K562 (cell line): ENCODE data around the gene C6orf89. TPM values are rescaled to one million over a fixed set of nuclear protein-coding genes. Genes with fewer than 3 reads are reported as not detected.

Experiments
- CBFA2T3 ChIP-seq: fragments of 450-650 bp; IDR thresholded peaks from 2 replicates; pipeline ENCODE4 v1.6.1; 2017
- E2F4 ChIP-seq: sonication (generic); formaldehyde crosslinking; IDR thresholded peaks from 2 replicates; pipeline ENCODE4 v1.8.0; 2022; ENCODE audit warnings: mild to moderate bottlenecking, low read depth, missing genetic modification reagents
- E2F6 ChIP-seq, 2 experiments: IDR thresholded peaks; 2 replicates each; pipeline ENCODE4 v1.6.1; 2011; ENCODE audit warnings: borderline replicate concordance in 1 of 2, control low read depth in 1 of 2, low read depth in 1 of 2, low read length in 1 of 2, mild to moderate bottlenecking in 1 of 2, mixed read lengths in 1 of 2, moderate library complexity in 1 of 2; ENCODE audit not compliant: insufficient read depth in 1 of 2, insufficient read length in 1 of 2, poor library complexity in 1 of 2, severe bottlenecking in 1 of 2; ENCODE audit errors: extremely low read depth in 1 of 2
- FOSL1 ChIP-seq: fragments of 200-800 bp; sonication (Bioruptor generic); conservative IDR thresholded peaks from 2 replicates; pipeline ENCODE4 v1.6.1; 2016; ENCODE audit warnings: missing genetic modification characterization, missing compliant biosample characterization
- GATA2 ChIP-seq: sonication (generic); formaldehyde crosslinking; IDR thresholded peaks from 2 replicates; pipeline ENCODE4 v1.4.0; 2020; ENCODE audit warnings: mild to moderate bottlenecking, missing genetic modification reagents
- GTF2A2 ChIP-seq: IDR thresholded peaks from 2 replicates; pipeline ENCODE4 v1.6.1; 2016; ENCODE audit warnings: mild to moderate bottlenecking, missing genetic modification characterization, missing compliant biosample characterization
- HES1 ChIP-seq: fragments of 450-650 bp; IDR thresholded peaks from 2 replicates; pipeline ENCODE4 v1.6.1; 2016; ENCODE audit warnings: low read depth, mild to moderate bottlenecking, moderate library complexity
- HINFP ChIP-seq: fragments of 450-650 bp; conservative IDR thresholded peaks from 2 replicates; pipeline ENCODE4 v1.6.1; 2016; ENCODE audit warnings: missing genetic modification characterization, low read depth, mild to moderate bottlenecking, control low read depth, missing compliant biosample characterization
- LEF1 ChIP-seq: fragments of 450-650 bp; IDR thresholded peaks from 2 replicates; pipeline ENCODE4 v1.6.1; 2016; ENCODE audit warnings: mild to moderate bottlenecking
- MAFG ChIP-seq: fragments of 450-650 bp; conservative IDR thresholded peaks from 2 replicates; pipeline ENCODE4 v1.6.1; 2016; ENCODE audit warnings: missing genetic modification characterization, missing compliant biosample characterization
- MITF ChIP-seq: IDR thresholded peaks from 2 replicates; pipeline ENCODE4 v1.6.1; 2014; ENCODE audit warnings: antibody characterized with exemption
- PHF8 ChIP-seq: fragments of 200-600 bp; sonication (generic); IDR thresholded peaks from 2 replicates; pipeline ENCODE4 v1.6.1; 2012; ENCODE audit warnings: mixed run types, mild to moderate bottlenecking, inconsistent platforms, low read length, moderate library complexity, borderline replicate concordance
- RBFOX2 ChIP-seq: fragments of 200-400 bp; formaldehyde crosslinking; IDR thresholded peaks from 2 replicates; pipeline ENCODE4 v1.6.1; 2017; ENCODE audit warnings: low read depth, mild to moderate bottlenecking, low read length, moderate library complexity
- SRSF7 ChIP-seq: fragments of 200-400 bp; formaldehyde crosslinking; optimal IDR thresholded peaks from 2 replicates; pipeline ENCODE3; 2017; ENCODE audit warnings: mild to moderate bottlenecking, low read depth, low read length
- TAL1 ChIP-seq: fragments of 450-650 bp; IDR thresholded peaks from 2 replicates; pipeline ENCODE4 v1.6.1; 2016; ENCODE audit warnings: mild to moderate bottlenecking
- VEZF1 ChIP-seq: fragments of 200-800 bp; sonication (Bioruptor generic); IDR thresholded peaks from 2 replicates; pipeline ENCODE4 v1.6.1; 2017; ENCODE audit warnings: missing genetic modification characterization, missing compliant biosample characterization
- ZNF24 ChIP-seq: fragments of 450-650 bp; IDR thresholded peaks from 2 replicates; pipeline ENCODE4 v1.6.1; 2016
- ZNF282 ChIP-seq: sonication (generic); formaldehyde crosslinking; IDR thresholded peaks from 2 replicates; pipeline ENCODE4 v1.8.1; 2023; ENCODE audit warnings: missing genetic modification reagents
- ZNF511 ChIP-seq: sonication (generic); formaldehyde crosslinking; IDR thresholded peaks from 2 replicates; pipeline ENCODE4 v1.8.0; 2022; ENCODE audit warnings: mild to moderate bottlenecking, missing genetic modification reagents
- polyA plus RNA-seq, 8 experiments: library from polyadenylated mRNA; depleted of rRNA in 4 of 8; stranded (reverse) in 5 of 8; unstranded in 3 of 8; fragments of >200 nt; fragmentation: Nextera tagmentation in 2 of 8; fragmentation: Illumina TruSeq in 1 of 8; extraction: Ambion mirVana in 2 of 8; extraction: Trizol in 1 of 8; gene quantifications; 2 replicates each; pipeline versions ENCODE4 v1.2.1 to v1.2.3, GENCODE V29; 2011 to 2014; ENCODE audit warnings: inconsistent platforms in 1 of 8, missing spikeins in 1 of 8
- total RNA-seq, 7 experiments: library from RNA; depleted of rRNA in 6 of 7; stranded (reverse); fragments of >200 nt in 6 of 7; fragmentation: Illumina TruSeq in 2 of 7; extraction: Trizol in 2 of 7; gene quantifications; 2 replicates each; pipeline versions ENCODE4 v1.2.1 to v1.2.3, GENCODE V29; 2011 to 2021; ENCODE audit warnings: low replicate concordance in 1 of 7

C6orf89 gene
- total and polyA plus RNA-seq, 9 of the 15 experiments (the other 6 are each of a cell fraction or from before 2014, with no cell fraction given), result 35.2 to 111 (median 58.5) TPM

- TF ChIP-seq HINFP (tag) (peak; percentile 37; the same call in 1 of the 2 replicates), GATA2 (CRISPR knock-in tag) (peak; percentile 81), CBFA2T3 (peak; percentile 95), HES1 (no peak), ZNF24 (no peak), MITF (no peak), SRSF7 (no peak), E2F4 (CRISPR knock-in tag) (no peak), RBFOX2 (0 out of 2 replicates have a peak, but pooled peaks have one; percentile 22), PHF8 (peak; percentile 12; the same call in 1 of the 2 replicates), MAFG (no peak), VEZF1 (peak; percentile 46), ZNF282 (CRISPR knock-in tag) (no peak), FOSL1 (tag) (no peak), GTF2A2 (no peak), LEF1 (peak; percentile 96), ZNF511 (CRISPR knock-in tag) (no peak), E2F6 (IDR thresholded peaks at IDR 0.05; ENCODE audit: borderline replicate concordance in 1 of 2, extremely low read depth in 1 of 2, insufficient read depth in 1 of 2, insufficient read length in 1 of 2, low read depth in 1 of 2, low read length in 1 of 2, poor library complexity in 1 of 2, severe bottlenecking in 1 of 2) (no peak), TAL1 (peak; percentile 89)
Measured at GRCh38 chr6:36888654-36889481, 3.1 kb downstream of the C6orf89 start (continued).
